Neuronal stem cell (in vitro differentiated cells): Measurements from ENCODE around the gene SUV39H1.
"Not testable (repeated sequence)": the region's sequence is repeated elsewhere in the genome, so short reads cannot be mapped to it uniquely, and the experiment has no call there.

ENCODE experiments used
- DNase-seq: peaks from one replicate; pipeline ENCODE4 v3.0.0-alpha.2; 2013; ENCODE audit warnings: low spot score
- H2AFZ ChIP-seq: one replicate; pipeline ENCODE4 v1.6.1; 2013; ENCODE audit warnings: mild to moderate bottlenecking, low read length, inconsistent platforms
- H2AK5ac ChIP-seq: 2 replicates; pipeline ENCODE4 v1.6.1; 2013; ENCODE audit warnings: low read depth, mild to moderate bottlenecking, inconsistent platforms, low read length, moderate library complexity, mixed read lengths
- H2BK120ac ChIP-seq: 2 replicates; pipeline ENCODE4 v1.6.1; 2013; ENCODE audit warnings: low read depth, mild to moderate bottlenecking, inconsistent platforms, low read length, moderate library complexity, mixed read lengths
- H2BK12ac ChIP-seq: one replicate; pipeline ENCODE4 v1.6.1; 2013; ENCODE audit warnings: low read length, inconsistent platforms
- H2BK15ac ChIP-seq: 2 replicates; pipeline ENCODE4 v1.6.1; 2013; ENCODE audit warnings: mild to moderate bottlenecking, low read length, inconsistent platforms, mixed read lengths
- H2BK5ac ChIP-seq: one replicate; pipeline ENCODE4 v1.6.1; 2013; ENCODE audit warnings: inconsistent platforms, mild to moderate bottlenecking, low read length, moderate library complexity
- H3K14ac ChIP-seq: one replicate; pipeline ENCODE4 v1.6.1; 2013; ENCODE audit warnings: low read length, inconsistent platforms
- H3K18ac ChIP-seq: 2 replicates; pipeline ENCODE4 v1.6.1; 2013; ENCODE audit warnings: low read length, inconsistent platforms
- H3K23ac ChIP-seq: 2 replicates; pipeline ENCODE4 v1.6.1; 2013; ENCODE audit warnings: low read depth, mild to moderate bottlenecking, mixed read lengths, low read length, inconsistent platforms; ENCODE audit not compliant: poor library complexity
- H3K27ac ChIP-seq: replicated peaks from 3 replicates; pipeline ENCODE4 v1.5.1; 2013; ENCODE audit warnings: low read length, inconsistent platforms
- H3K27me3 ChIP-seq, 3 experiments: 2 replicates each; pipeline ENCODE4 v1.6.1; 2013; ENCODE audit warnings: low read length in 3 of 3, mild to moderate bottlenecking in 2 of 3, inconsistent platforms in 1 of 3, low read depth in 1 of 3, mixed read lengths in 1 of 3, moderate library complexity in 1 of 3; ENCODE audit not compliant: control insufficient read depth in 3 of 3, insufficient read depth in 3 of 3
- H3K36me3 ChIP-seq, 2 donors: replicated peaks in 1 of 2; 2 replicates each; pipeline ENCODE4 v1.6.1; 2013; ENCODE audit warnings: low read length in 2 of 2; ENCODE audit not compliant: control insufficient read depth in 2 of 2, insufficient read depth in 2 of 2
- H3K4ac ChIP-seq: 2 replicates; pipeline ENCODE4 v1.6.1; 2013; ENCODE audit warnings: inconsistent platforms, mild to moderate bottlenecking, low read length, moderate library complexity
- H3K4me1 ChIP-seq, 2 donors: 1 replicate in 1 of 2; 2 replicates in 1 of 2; pipeline ENCODE4 v1.6.1; 2013; ENCODE audit warnings: low read length in 2 of 2, low read depth in 1 of 2; ENCODE audit not compliant: control insufficient read depth in 2 of 2, insufficient read depth in 1 of 2
- H3K4me2 ChIP-seq: one replicate; pipeline ENCODE4 v1.6.1; 2013; ENCODE audit warnings: mild to moderate bottlenecking, low read length, inconsistent platforms; ENCODE audit not compliant: insufficient read depth, poor library complexity, severe bottlenecking
- H3K4me3 ChIP-seq, 2 donors: 2 replicates each; pipeline ENCODE4 v1.5.1; 2013; ENCODE audit warnings: low read length in 2 of 2, mild to moderate bottlenecking in 2 of 2, inconsistent platforms in 1 of 2, moderate library complexity in 1 of 2
- H3K79me1 ChIP-seq: one replicate; pipeline ENCODE4 v1.6.1; 2013; ENCODE audit warnings: low read depth, mild to moderate bottlenecking, inconsistent platforms, low read length, moderate library complexity
- H3K9ac ChIP-seq: one replicate; pipeline ENCODE4 v1.6.1; 2013; ENCODE audit warnings: mild to moderate bottlenecking, low read depth, low read length, inconsistent platforms; ENCODE audit not compliant: poor library complexity
- H3K9me3 ChIP-seq, 2 donors: replicated peaks in 1 of 2; 2 replicates each; pipeline versions ENCODE3 to v1.6.1; 2013; ENCODE audit warnings: low read length in 2 of 2, mild to moderate bottlenecking in 2 of 2, inconsistent platforms in 1 of 2, low read depth in 1 of 2, mixed read lengths in 1 of 2, moderate library complexity in 1 of 2; ENCODE audit not compliant: control insufficient read depth in 2 of 2, insufficient read depth in 1 of 2
- H4K8ac ChIP-seq: one replicate; pipeline ENCODE4 v1.6.1; 2013; ENCODE audit warnings: low read depth, mild to moderate bottlenecking, inconsistent platforms, low read length, moderate library complexity
- H4K91ac ChIP-seq: one replicate; pipeline ENCODE4 v1.6.1; 2013; ENCODE audit warnings: low read length, low read depth, mild to moderate bottlenecking, inconsistent platforms; ENCODE audit not compliant: poor library complexity
- WGBS, 2 donors: extraction: QIAGEN DNeasy Blood & Tissue Kit; methylation state at CpG; one replicate each; pipeline ENCODE4 v1.1.7; 2013; ENCODE audit warnings: missing lambda C conversion rate in 2 of 2, mixed read lengths in 1 of 2; ENCODE audit not compliant: insufficient read length in 2 of 2, insufficient replicate concordance in 1 of 2; ENCODE audit errors: extremely low coverage in 2 of 2; 5-methylcytosine and 5-hydroxymethylcytosine counted together

Gene SUV39H1

DNA sequence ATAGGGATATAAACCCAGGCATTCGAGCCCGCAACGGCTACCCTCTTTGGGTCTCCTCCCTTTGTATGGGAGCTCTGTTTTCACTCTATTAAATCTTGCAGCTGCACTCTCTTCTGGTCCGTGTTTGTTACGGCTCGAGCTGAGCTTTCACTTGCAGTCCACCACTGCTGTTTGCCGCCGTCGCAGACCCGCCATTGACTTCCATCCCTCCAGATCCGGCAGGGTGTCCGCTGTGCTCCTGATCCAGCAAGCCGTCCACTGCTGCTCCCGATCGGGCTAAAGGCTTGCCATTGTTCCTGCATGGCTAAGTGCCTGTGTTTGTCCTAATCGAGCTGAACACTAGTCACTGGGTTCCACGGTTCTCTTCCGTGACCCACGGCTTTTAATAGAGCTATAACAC lies 41.8 kb upstream of the SUV39H1 start:
- H3K36me3 ChIP-seq, H3K4me1 ChIP-seq, H3K4me2 ChIP-seq, H4K91ac ChIP-seq, H3K4me3 ChIP-seq, H3K79me1 ChIP-seq, H3K4ac ChIP-seq, H2AFZ ChIP-seq, H2BK120ac ChIP-seq, H3K18ac ChIP-seq, H3K27me3 ChIP-seq, DNase-seq, H2BK15ac ChIP-seq, H2BK5ac ChIP-seq, H4K8ac ChIP-seq, H3K14ac ChIP-seq, H2BK12ac ChIP-seq, H3K27ac ChIP-seq, H3K9ac ChIP-seq, H2AK5ac ChIP-seq, H3K23ac ChIP-seq, H3K9me3 ChIP-seq: not testable (repeated sequence)
- WGBS, 2 donors: no CpG with 5 or more reads among the region's 19 CpGs

- H3K4ac ChIP-seq, H3K9ac ChIP-seq, H3K27me3 ChIP-seq, H3K4me1 ChIP-seq, H4K8ac ChIP-seq, H3K36me3 ChIP-seq, H2BK5ac ChIP-seq, H2BK12ac ChIP-seq, H3K27ac ChIP-seq, H3K14ac ChIP-seq, DNase-seq, H3K79me1 ChIP-seq, H2BK120ac ChIP-seq, H3K9me3 ChIP-seq, H2AK5ac ChIP-seq, H4K91ac ChIP-seq, H3K23ac ChIP-seq, H3K18ac ChIP-seq, H3K4me3 ChIP-seq, H2BK15ac ChIP-seq, H3K4me2 ChIP-seq, H2AFZ ChIP-seq: not testable (repeated sequence)
- WGBS, 2 donors: no CpG with 5 or more reads among the region's 34 CpGs
These were observed 36.8 kb upstream of the SUV39H1 start for GRCh38 chrX:48659686-48660085.

GRCh38 chrX:48663241-48663640 lies 33.3 kb upstream of the SUV39H1 start:
- Histone ChIP-seq H3K14ac (no peak overlapping the region), H3K9me3 (no peaks in the 10 kb centered on the region), H3K79me1 (no peaks in the 10 kb centered on the region), H2AK5ac (no peak overlapping the region), H3K27ac (no peak overlapping the region), H3K9ac (no peak overlapping the region), H3K23ac (no peak overlapping the region), H2BK120ac (no peak overlapping the region), H3K4me1 (no peaks in the 10 kb centered on the region), H4K8ac (no peak overlapping the region), H3K4ac (no peak overlapping the region), H3K18ac (no peak overlapping the region), H2BK15ac (no peak overlapping the region), H3K4me2 (no peak overlapping the region), H3K36me3 (no peaks in the 10 kb centered on the region), H2BK12ac (no peak overlapping the region), H2BK5ac (no peak overlapping the region), H2AFZ (no peak overlapping the region), H4K91ac (no peak overlapping the region), H3K27me3 (no peaks in the 10 kb centered on the region), H3K4me3 (no peak overlapping the region)
- WGBS, 2 donors: no CpG with 5 or more reads among the region's 1 CpG
- no peak for DNase-seq

DNA sequence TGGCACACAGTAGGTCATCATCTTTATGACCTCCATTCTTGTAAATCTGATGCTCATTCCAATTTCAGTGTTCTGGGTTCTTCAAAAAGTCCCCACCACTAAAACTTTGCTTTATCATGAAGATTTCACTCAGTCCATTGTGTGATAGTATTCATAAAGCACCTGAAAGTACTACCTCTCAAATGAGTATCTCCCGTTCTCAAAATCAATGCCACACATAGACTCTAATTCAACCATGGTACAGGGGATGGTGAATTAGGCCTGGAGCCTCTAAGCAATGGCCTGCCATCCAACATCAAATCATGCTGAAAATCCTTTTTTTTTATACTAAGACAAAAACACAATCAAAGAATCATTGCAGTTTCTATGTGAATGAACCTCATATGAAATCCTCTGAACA lies 32.4 kb upstream of the SUV39H1 start:
- WGBS, 2 donors: no CpG with 5 or more reads among the region's 1 CpG
- Histone ChIP-seq H2AK5ac (no peak overlapping the region), H3K27ac (no peak overlapping the region), H2BK120ac (no peak overlapping the region), H4K8ac (no peak overlapping the region), H2BK5ac (no peak overlapping the region), H3K4me3 (no peak overlapping the region), H3K4me2 (no peak overlapping the region), H3K18ac (no peak overlapping the region), H3K9me3 (no peaks in the 10 kb centered on the region), H2BK12ac (no peak overlapping the region), H3K36me3 (no peaks in the 10 kb centered on the region), H3K14ac (no peak overlapping the region), H4K91ac (no peak overlapping the region), H3K23ac (no peak overlapping the region), H3K4ac (no peak overlapping the region), H3K27me3 (no peaks in the 10 kb centered on the region), H3K4me1 (no peaks in the 10 kb centered on the region), H2BK15ac (no peak overlapping the region), H3K79me1 (no peaks in the 10 kb centered on the region), H3K9ac (no peak overlapping the region), H2AFZ (no peak overlapping the region)
- DNase-seq: no peak
